ENCODE data around the gene SLC25A48. TPM values are rescaled to one million over a fixed set of nuclear protein-coding genes. Genes with fewer than 3 reads are reported as not detected.

Gene SLC25A48
- not detected in 2 replicates for total RNA-seq (2014; rRNA removed; shearing (Covaris generic); ENCODE audit: low replicate concordance)

- no peaks in the 10 kb centered on the region for H3K36me3 ChIP-seq (ENCODE audit: insufficient read depth, low read length)
- no peak within 1 kb of the TSS for H3K27ac ChIP-seq (ENCODE audit: low read length)
- H3K9ac ChIP-seq (ENCODE audit: low read length), result no peak within 1 kb of the TSS
- no peaks in the 10 kb centered on the region for H3K27me3 ChIP-seq (ENCODE audit: low read length)
- no peaks in the 10 kb centered on the region for H3K4me1 ChIP-seq (ENCODE audit: low read length)
- H3K9me2 ChIP-seq (replicated peaks; ENCODE audit: insufficient read depth, low read length), result no peaks in the 10 kb centered on the region
- H3K9me3 ChIP-seq (ENCODE audit: low read length), result no peaks in the 10 kb centered on the region
- no peak within 1 kb of the TSS for H3K4me2 ChIP-seq (ENCODE audit: low read depth, low read length, poor library complexity, severe bottlenecking)
- H2AFZ ChIP-seq (ENCODE audit: low read length), result no peak within 1 kb of the TSS
- no peaks in the 10 kb centered on the region for H4K20me1 ChIP-seq (ENCODE audit: insufficient read depth, low read depth, low read length)
- H3K4me3 ChIP-seq (ENCODE audit: low read length), result no peak within 1 kb of the TSS
- DNase-seq, result no peak
- H3K79me2 ChIP-seq (ENCODE audit: low read length), result no peaks in the 10 kb centered on the region
These were observed at the start of gene SLC25A48 for GRCh38 chr5:135834639-135835529. Gene SLC25A48 (plus strand): TSS chr5:135834663. CDS start chr5:135834848, 185 bp downstream.

- no peaks in the 10 kb centered on the region for H3K4me1 ChIP-seq (ENCODE audit: low read length)
- H3K27me3 ChIP-seq (ENCODE audit: low read length), result no peaks in the 10 kb centered on the region
- H3K9ac ChIP-seq (ENCODE audit: low read length), result no peak overlapping the region
- H3K9me2 ChIP-seq (replicated peaks; ENCODE audit: insufficient read depth, low read length), result no peaks in the 10 kb centered on the region
- no peaks in the 10 kb centered on the region for H3K79me2 ChIP-seq (ENCODE audit: low read length)
- H3K4me3 ChIP-seq (ENCODE audit: low read length), result no peak overlapping the region
- H3K9me3 ChIP-seq (ENCODE audit: low read length), result no peaks in the 10 kb centered on the region
- H2AFZ ChIP-seq (ENCODE audit: low read length), result no peak overlapping the region
- DNase-seq, result no peak
- H3K36me3 ChIP-seq (ENCODE audit: insufficient read depth, low read length), result no peaks in the 10 kb centered on the region
- H4K20me1 ChIP-seq (ENCODE audit: insufficient read depth, low read depth, low read length), result no peaks in the 10 kb centered on the region
- H3K27ac ChIP-seq (ENCODE audit: low read length), result no peak overlapping the region
- H3K4me2 ChIP-seq (ENCODE audit: low read depth, low read length, poor library complexity, severe bottlenecking), result no peak overlapping the region
These were observed 33.8 kb upstream of the SLC25A48 start for GRCh38 chr5:135800656-135801055.

DNA sequence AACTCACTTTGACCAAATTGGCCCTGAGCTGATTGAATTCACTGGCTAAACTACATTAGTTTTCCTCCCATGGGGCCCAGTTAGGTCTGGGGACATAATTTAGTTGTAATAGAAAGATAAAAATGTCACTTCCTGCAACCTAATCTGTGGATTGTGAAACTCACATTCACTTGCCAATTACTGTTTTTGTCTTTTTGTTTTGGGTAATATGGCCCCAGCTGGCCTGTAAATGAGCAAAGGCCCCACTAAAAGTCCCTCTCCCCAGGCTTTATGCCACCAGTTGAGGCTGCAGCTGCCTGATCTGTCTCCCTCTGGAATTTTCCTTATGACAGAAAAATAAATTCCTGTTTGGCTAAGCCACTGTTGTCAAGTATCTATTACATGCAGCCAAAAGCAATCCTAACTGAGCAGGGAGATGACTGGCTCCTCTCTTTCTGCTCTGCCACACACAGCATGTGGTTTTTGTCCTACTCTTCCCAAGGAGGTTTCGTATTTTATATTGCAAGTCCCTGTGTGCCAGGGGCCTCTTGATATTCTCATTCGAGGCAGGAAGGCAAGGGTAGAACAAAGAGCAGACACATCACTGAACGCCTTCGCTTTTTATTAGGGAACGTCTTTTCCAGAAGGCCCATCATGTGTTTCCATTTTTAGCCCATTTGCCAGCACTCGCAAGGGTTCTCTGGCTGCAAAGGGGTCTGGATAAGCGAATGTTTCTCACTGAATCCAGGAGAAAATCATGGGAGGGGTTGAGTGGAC is 24.1 kb upstream of the SLC25A48 start:
- no peaks in the 10 kb centered on the region for H4K20me1 ChIP-seq (ENCODE audit: insufficient read depth, low read depth, low read length)
- H3K9me3 ChIP-seq (ENCODE audit: low read length), result no peaks in the 10 kb centered on the region
- H3K9me2 ChIP-seq (replicated peaks; ENCODE audit: insufficient read depth, low read length), result no peaks in the 10 kb centered on the region
- H3K27me3 ChIP-seq (ENCODE audit: low read length), result no peaks in the 10 kb centered on the region
- no peaks in the 10 kb centered on the region for H3K4me1 ChIP-seq (ENCODE audit: low read length)
- no peak for DNase-seq
- H3K4me3 ChIP-seq (ENCODE audit: low read length), result no peak overlapping the region
- no peak overlapping the region for H2AFZ ChIP-seq (ENCODE audit: low read length)
- H3K27ac ChIP-seq (ENCODE audit: low read length), result no peak overlapping the region
- H3K79me2 ChIP-seq (ENCODE audit: low read length), result no peaks in the 10 kb centered on the region
- H3K36me3 ChIP-seq (ENCODE audit: insufficient read depth, low read length), result no peaks in the 10 kb centered on the region
- H3K9ac ChIP-seq (ENCODE audit: low read length), result no peak overlapping the region
- H3K4me2 ChIP-seq (ENCODE audit: low read depth, low read length, poor library complexity, severe bottlenecking), result no peak overlapping the region

DNA sequence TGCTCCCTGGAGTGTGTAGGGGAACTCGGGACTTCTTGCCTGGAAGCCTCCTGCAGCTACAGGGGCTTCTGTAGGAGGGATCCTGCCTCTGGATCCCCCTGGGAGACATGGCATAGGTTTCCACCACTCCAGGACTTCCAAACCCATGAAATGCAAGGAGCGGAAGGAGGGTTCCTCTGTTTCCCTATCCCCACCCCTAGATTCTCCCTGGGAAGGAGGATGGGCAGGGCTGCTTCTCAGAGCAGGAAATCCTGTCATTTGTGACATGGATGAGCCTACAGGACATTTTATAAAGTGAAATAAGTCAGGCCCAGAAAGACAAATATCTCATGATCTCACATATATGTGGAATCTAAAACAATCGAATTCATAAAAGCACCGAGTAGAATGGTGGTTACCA is 23.5 kb upstream of the SLC25A48 start:
- H3K9me2 ChIP-seq (replicated peaks; ENCODE audit: insufficient read depth, low read length), result no peaks in the 10 kb centered on the region
- H4K20me1 ChIP-seq (ENCODE audit: insufficient read depth, low read depth, low read length), result no peaks in the 10 kb centered on the region
- H3K9ac ChIP-seq (ENCODE audit: low read length), result no peak overlapping the region
- no peaks in the 10 kb centered on the region for H3K27me3 ChIP-seq (ENCODE audit: low read length)
- H3K79me2 ChIP-seq (ENCODE audit: low read length), result no peaks in the 10 kb centered on the region
- no peak overlapping the region for H3K4me2 ChIP-seq (ENCODE audit: low read depth, low read length, poor library complexity, severe bottlenecking)
- H2AFZ ChIP-seq (ENCODE audit: low read length), result no peak overlapping the region
- DNase-seq, result no peak
- H3K4me3 ChIP-seq (ENCODE audit: low read length), result no peak overlapping the region
- H3K9me3 ChIP-seq (ENCODE audit: low read length), result no peaks in the 10 kb centered on the region
- no peak overlapping the region for H3K27ac ChIP-seq (ENCODE audit: low read length)
- no peaks in the 10 kb centered on the region for H3K36me3 ChIP-seq (ENCODE audit: insufficient read depth, low read length)
- no peaks in the 10 kb centered on the region for H3K4me1 ChIP-seq (ENCODE audit: low read length)

GRCh38 chr5:135813758-135814157 is 20.7 kb upstream of the SLC25A48 start:
- no peak for DNase-seq
- no peak overlapping the region for H3K4me3 ChIP-seq (ENCODE audit: low read length)
- H3K36me3 ChIP-seq (ENCODE audit: insufficient read depth, low read length), result no peaks in the 10 kb centered on the region
- no peak overlapping the region for H3K27ac ChIP-seq (ENCODE audit: low read length)
- no peaks in the 10 kb centered on the region for H3K9me3 ChIP-seq (ENCODE audit: low read length)
- H3K4me2 ChIP-seq (ENCODE audit: low read depth, low read length, poor library complexity, severe bottlenecking), result no peak overlapping the region
- H2AFZ ChIP-seq (ENCODE audit: low read length), result no peak overlapping the region
- H3K4me1 ChIP-seq (ENCODE audit: low read length), result peaks cover 6% of the 10 kb centered on the region; the same call in 1 of the 2 replicates
- H4K20me1 ChIP-seq (ENCODE audit: insufficient read depth, low read depth, low read length), result no peaks in the 10 kb centered on the region
- no peaks in the 10 kb centered on the region for H3K27me3 ChIP-seq (ENCODE audit: low read length)
- no peaks in the 10 kb centered on the region for H3K9me2 ChIP-seq (replicated peaks; ENCODE audit: insufficient read depth, low read length)
- no peaks in the 10 kb centered on the region for H3K79me2 ChIP-seq (ENCODE audit: low read length)
- no peak overlapping the region for H3K9ac ChIP-seq (ENCODE audit: low read length)

- Histone ChIP-seq H3K27ac (ENCODE audit: low read length) (no peak overlapping the region), H3K4me1 (ENCODE audit: low read length) (peaks cover 6% of the 10 kb centered on the region; the same call in 1 of the 2 replicates), H3K9me3 (ENCODE audit: low read length) (no peaks in the 10 kb centered on the region), H3K9me2 (replicated peaks; ENCODE audit: insufficient read depth, low read length) (no peaks in the 10 kb centered on the region), H3K79me2 (ENCODE audit: low read length) (no peaks in the 10 kb centered on the region), H3K27me3 (ENCODE audit: low read length) (no peaks in the 10 kb centered on the region), H3K4me2 (ENCODE audit: low read depth, low read length, poor library complexity, severe bottlenecking) (no peak overlapping the region), H2AFZ (ENCODE audit: low read length) (no peak overlapping the region), H3K9ac (ENCODE audit: low read length) (no peak overlapping the region), H3K4me3 (ENCODE audit: low read length) (no peak overlapping the region), H4K20me1 (ENCODE audit: insufficient read depth, low read depth, low read length) (no peaks in the 10 kb centered on the region), H3K36me3 (ENCODE audit: insufficient read depth, low read length) (no peaks in the 10 kb centered on the region)
- no peak for DNase-seq
These were observed 20.1 kb upstream of the SLC25A48 start for GRCh38 chr5:135814316-135814715.

DNA sequence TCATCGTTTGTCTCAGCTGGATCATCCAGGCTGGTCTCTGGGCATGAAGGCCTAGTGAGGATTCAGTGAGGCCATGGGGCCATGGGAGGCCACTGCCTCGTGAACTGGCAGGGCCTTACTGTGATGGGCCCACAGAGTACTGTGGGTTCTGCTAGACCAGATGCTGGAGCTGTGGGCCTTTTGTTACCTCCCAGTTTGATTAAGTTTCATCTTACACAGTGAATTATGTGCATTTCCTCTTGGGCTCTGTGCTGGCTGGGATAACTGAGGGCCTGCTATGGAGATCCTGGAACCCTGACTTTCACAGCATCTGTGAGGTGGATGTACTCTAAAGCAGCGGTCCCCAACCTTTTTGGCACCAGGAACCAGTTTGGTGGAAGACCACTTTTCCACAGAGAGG is 19.7 kb upstream of the SLC25A48 start:
- H3K4me3 ChIP-seq (ENCODE audit: low read length), result no peak overlapping the region
- H3K4me2 ChIP-seq (ENCODE audit: low read depth, low read length, poor library complexity, severe bottlenecking), result no peak overlapping the region
- H3K4me1 ChIP-seq (ENCODE audit: low read length), result peaks cover 6% of the 10 kb centered on the region; the same call in 1 of the 2 replicates
- no peaks in the 10 kb centered on the region for H3K36me3 ChIP-seq (ENCODE audit: insufficient read depth, low read length)
- H3K27ac ChIP-seq (ENCODE audit: low read length), result no peak overlapping the region
- H3K9me3 ChIP-seq (ENCODE audit: low read length), result no peaks in the 10 kb centered on the region
- no peaks in the 10 kb centered on the region for H3K9me2 ChIP-seq (replicated peaks; ENCODE audit: insufficient read depth, low read length)
- no peaks in the 10 kb centered on the region for H4K20me1 ChIP-seq (ENCODE audit: insufficient read depth, low read depth, low read length)
- H3K79me2 ChIP-seq (ENCODE audit: low read length), result no peaks in the 10 kb centered on the region
- H3K9ac ChIP-seq (ENCODE audit: low read length), result no peak overlapping the region
- H3K27me3 ChIP-seq (ENCODE audit: low read length), result no peaks in the 10 kb centered on the region
- H2AFZ ChIP-seq (ENCODE audit: low read length), result no peak overlapping the region
- DNase-seq, result no peak

DNA sequence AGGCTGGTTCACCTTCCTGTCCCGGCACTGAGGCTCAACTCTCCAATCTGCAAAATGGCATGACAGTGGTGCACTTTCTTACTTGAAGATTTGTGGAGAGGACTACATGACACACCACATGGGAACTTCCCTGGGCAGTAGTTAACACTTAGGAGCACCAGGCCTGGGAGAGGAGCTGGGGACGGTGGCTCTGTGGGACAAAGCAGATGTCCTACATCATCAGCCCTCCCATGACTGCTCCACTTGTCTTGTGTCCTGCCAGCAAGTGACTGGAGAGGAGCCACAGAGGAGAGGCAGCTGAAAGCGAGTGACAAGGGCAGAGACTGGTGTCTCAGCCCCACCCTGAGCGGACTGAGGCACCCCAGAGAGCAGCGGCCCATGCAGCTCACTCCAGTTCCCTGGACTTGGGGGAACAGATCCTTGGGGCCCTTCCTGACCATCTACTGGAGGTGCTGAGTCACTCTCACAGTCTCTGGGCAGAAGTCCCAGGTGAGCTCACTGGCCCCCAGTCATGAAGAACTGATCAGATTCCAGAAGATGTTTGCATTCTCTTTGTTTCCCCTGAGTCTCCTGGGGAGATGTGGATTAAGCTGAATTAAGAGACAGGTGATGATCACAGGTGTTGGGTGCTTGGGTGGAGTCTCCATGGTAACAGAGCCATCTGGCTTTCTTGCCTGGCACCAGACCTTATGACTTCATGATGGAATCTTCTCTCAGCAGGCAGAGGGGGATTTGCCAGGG is 13.2 kb upstream of the SLC25A48 start:
- H3K9me2 ChIP-seq (replicated peaks; ENCODE audit: insufficient read depth, low read length), result no peaks in the 10 kb centered on the region
- H2AFZ ChIP-seq (ENCODE audit: low read length), result no peak overlapping the region
- H3K79me2 ChIP-seq (ENCODE audit: low read length), result no peaks in the 10 kb centered on the region
- H3K4me3 ChIP-seq (ENCODE audit: low read length), result no peak overlapping the region
- no peak overlapping the region for H3K27ac ChIP-seq (ENCODE audit: low read length)
- no peaks in the 10 kb centered on the region for H3K27me3 ChIP-seq (ENCODE audit: low read length)
- H3K9ac ChIP-seq (ENCODE audit: low read length), result no peak overlapping the region
- peaks cover 17% of the 10 kb centered on the region for H3K4me1 ChIP-seq (ENCODE audit: low read length)
- H3K36me3 ChIP-seq (ENCODE audit: insufficient read depth, low read length), result no peaks in the 10 kb centered on the region
- no peak overlapping the region for H3K4me2 ChIP-seq (ENCODE audit: low read depth, low read length, poor library complexity, severe bottlenecking)
- no peaks in the 10 kb centered on the region for H4K20me1 ChIP-seq (ENCODE audit: insufficient read depth, low read depth, low read length)
- H3K9me3 ChIP-seq (ENCODE audit: low read length), result no peaks in the 10 kb centered on the region
- peak; percentile 42 for DNase-seq
